HG03095 (cell line): ENCODE results near the gene FOXQ1.
"Not testable (repeated sequence)": the region's sequence is repeated elsewhere in the genome, so short reads cannot be mapped to it uniquely, and the experiment has no call there.

Experiments used
- ATAC-seq: cut with Tn5 transposase; IDR thresholded peaks from one replicate; pipeline ENCODE4 v1.9.1; 2021; ENCODE audit warnings: moderate library complexity; ENCODE audit not compliant: unreplicated experiment

FOXQ1 gene

DNA sequence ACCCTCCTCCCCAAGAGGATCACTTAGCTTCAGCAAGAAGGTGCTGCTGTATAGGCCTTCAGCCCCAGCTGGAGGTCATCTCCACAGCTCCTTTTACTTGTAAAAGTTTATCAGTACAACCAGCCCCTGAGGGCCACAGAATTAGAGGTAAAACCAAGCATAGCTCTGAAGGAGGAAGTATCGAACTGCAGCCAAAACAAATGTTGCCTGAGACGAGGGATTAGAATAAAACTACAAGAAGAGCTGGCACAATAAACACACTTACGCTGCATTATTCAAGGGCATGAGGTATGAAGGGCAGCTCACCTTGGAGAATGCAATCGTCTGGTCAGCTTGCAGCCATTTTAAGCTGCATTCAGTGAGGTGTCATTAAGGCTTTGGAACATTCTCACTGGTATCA lies 21.1 kb upstream of the FOXQ1 start:
- ATAC-seq = no peak

DNA sequence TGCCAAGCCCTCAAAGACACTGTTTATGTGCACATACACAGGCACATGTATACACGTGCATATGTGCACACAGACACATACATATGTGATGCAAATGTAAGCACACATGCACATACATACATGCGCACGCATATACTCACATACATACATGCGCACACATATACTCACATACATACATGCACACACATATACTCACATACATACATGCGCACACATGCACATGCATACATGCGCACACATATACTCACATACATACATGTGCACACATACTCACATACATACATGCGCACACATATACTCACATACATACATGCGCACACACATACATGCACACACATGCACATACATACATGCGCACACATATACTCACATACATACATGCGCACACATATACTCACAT lies 20.5 kb upstream of the FOXQ1 start:
- no peak for ATAC-seq

DNA sequence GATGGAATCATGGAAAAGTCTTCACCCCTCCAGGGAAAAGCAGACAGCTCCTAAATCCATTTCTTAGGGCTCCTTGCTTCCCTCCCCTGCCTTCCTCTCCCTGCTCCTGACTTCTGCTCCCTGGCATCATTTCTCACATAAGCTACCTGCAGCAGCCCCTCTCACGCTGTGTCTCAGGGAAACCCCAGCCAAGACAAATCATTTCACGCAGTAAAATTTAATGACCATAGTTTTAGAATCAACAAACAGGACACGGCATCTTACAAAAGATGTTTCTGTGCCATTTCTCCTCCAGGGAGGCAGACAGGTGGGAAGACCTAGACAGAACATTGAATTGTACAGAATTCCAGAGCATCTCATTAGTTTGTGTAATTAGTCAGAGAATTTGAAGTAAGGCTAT lies 16.5 kb upstream of the FOXQ1 start:
- no peak for ATAC-seq

DNA sequence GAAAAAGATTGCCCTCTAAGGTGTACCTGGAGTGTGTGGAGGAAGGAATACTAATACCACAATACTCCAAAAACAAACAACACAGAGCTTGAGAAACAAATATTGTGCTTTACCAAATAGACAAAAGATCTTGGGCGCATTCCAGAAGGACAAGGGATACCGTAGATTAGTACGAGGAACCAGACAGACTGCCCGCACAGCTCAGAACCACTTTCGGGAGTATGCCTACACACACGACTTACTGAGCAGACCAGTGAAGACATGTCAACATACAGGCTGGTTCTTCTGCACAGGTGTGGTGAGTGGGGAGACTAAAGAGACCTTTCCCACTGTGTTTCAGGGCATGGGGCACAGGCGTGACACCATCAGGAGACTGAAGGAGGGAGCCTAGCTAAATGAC lies 15.8 kb upstream of the FOXQ1 start:
- no peak for ATAC-seq

DNA sequence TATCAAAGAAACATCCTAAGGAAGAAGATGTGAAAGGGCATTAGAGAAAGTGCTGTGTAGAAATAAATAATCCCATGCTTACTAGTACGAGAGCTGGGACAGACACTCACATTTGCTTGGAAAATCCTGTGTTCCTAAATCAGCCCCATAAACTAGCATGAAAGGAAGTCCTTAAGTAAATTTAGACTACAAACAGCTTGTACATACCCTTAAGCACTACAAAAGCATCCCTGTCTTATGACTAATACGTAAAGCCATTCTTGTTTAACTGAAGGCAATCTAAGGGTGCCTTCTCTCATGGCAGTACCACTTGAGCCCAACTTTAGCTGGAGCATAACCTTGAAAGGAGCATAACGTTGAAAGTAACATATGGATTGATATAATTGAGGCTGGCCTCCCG lies 15.4 kb upstream of the FOXQ1 start:
- ATAC-seq = no peak

DNA sequence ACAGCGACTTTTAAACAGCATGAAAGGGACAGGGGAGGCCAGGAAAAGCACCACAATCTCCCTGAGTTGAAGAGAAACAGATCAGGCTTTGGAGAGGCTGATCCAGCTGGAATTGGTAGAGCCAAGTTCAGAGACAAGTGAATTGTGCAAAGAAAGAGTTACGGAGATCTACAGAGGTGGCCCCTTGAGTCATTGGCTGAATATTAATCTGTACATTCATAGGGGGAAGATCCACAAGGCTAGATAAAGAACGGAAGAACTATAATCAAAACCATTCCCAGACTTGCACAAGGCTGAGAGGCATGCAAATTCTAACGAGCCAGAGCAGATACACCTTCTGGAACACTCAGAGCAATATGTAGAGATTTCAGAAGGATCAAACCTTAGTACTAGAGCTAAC lies 14.2 kb upstream of the FOXQ1 start:
- no peak for ATAC-seq

DNA sequence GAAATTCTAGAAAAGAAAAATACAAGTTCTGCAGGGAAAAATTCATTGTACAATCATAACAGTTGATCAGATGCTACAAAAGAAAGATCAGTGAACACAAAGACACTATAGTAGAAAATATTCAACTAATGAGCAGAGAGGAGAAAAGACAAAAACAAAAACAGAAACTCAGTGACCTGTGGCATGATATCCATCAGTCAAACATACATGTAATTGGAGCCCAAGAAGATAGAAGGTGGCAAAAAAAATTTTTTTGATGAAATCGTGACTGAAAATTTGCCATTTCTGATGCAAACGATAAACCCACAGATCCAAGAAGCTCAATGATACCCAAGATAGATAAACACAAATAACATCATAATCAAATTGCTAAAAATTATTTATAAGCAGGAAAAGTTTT lies 13.1 kb upstream of the FOXQ1 start:
- no peak for ATAC-seq

DNA sequence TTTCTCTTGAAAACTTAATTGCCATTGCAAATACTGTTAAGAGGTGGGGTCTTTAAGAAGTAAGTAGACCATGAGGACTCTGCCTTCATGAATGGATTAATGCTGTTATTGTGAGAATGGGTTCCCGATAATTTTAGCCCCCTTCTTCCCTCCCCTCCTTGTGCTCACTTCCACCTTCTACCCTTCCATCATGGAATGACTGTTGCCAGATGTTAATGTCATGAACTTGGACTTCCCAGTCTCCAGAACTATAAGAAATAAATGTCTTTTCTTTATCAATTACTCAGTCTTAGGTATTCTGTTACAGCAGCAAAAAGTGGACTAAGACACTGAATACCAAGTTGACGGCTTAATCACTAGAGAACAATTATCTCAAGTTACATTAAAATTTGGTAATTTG lies 5.8 kb upstream of the FOXQ1 start:
- ATAC-seq = no peak

DNA sequence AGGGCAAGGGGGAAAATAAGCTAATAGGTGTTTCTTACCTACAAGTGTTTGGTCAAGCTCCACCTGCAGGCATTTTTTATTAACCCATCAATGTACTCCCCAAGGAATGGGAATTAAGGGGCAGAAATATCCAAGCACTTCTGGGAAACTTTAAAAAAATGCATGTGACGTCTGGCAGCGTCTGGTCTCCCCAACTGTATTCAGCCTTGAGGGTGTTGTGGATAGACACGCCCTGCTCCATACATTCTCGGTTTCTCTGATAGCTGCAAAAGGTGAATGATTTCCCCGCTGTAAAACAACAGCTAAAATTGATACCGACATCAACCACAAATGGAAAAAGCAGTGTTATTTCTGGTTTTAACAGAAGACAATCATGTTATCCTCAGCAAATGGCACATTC lies 2.5 kb upstream of the FOXQ1 start:
- ATAC-seq = no peak

DNA sequence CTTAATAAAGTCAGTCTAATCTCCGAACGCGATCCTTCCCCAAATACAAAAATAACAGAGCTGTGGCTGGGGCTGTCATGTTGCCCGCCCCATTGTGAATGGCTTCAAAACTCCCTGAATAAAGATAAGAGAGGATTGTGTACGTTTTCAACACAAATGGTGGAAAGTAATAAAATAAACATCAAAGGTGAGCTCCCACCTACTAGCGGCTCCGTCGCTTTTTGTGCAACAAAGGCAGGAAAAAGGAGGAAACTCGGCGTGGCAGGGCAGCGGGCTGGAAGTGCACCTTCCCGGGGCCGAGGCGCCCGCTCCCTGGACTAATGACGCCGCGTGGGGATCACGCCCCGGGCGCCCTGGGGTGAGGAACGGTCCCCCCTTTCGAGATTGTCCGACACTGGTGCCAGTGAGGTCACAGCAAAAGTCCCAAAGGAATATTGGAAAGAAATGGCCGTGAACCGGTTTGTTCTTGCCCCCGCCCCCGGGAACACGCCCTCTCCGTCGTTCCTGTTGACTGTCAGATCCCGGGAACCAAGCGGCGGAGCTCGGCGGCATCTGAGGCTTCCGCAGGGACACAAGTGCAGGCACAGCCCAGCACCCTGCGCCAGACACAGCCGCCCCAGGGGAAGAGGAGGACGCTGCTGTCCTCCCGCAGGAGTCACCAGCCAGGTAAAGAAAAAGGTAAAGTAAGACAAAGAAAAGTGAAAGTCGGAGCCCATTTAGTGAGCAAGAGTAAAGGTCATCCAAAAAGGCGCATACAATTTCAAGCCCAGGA lies 1.1 kb upstream of the FOXQ1 start:
- ATAC-seq = no peak

DNA sequence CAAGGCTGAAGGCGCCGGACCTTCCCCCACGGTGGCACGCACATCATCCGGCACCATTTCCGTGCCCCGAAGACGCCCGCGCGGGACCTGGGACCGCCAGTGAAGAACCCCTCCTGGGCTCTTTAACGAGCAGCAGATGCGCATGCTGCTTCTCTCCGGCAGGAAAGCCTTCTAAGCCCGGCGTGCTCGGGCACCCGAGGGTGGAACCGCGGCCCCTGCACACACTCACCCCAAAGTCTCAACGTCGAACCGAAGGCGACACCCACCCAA lies 240 bp downstream of the FOXQ1 start:
- no peak for ATAC-seq

DNA sequence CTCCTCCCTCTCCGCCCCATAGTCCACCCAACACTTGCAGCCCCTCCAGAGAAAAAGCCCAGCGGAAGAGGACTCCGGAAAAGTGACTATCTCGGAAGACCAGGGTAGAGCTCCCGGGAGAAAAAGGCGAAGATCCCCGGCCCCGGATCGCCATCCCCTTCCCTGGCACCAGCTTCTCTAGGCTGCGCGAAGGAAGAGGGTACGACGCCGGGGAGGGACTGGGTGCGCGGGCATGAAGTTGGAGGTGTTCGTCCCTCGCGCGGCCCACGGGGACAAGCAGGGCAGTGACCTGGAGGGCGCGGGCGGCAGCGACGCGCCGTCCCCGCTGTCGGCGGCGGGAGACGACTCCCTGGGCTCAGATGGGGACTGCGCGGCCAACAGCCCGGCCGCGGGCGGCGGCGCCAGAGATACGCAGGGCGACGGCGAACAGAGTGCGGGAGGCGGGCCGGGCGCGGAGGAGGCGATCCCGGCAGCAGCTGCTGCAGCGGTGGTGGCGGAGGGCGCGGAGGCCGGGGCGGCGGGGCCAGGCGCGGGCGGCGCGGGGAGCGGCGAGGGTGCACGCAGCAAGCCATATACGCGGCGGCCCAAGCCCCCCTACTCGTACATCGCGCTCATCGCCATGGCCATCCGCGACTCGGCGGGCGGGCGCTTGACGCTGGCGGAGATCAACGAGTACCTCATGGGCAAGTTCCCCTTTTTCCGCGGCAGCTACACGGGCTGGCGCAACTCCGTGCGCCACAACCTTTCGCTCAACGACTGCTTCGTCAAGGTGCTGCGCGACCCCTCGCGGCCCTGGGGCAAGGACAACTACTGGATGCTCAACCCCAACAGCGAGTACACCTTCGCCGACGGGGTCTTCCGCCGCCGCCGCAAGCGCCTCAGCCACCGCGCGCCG lies 822 bp downstream of the FOXQ1 start:
- ATAC-seq = no peak

DNA sequence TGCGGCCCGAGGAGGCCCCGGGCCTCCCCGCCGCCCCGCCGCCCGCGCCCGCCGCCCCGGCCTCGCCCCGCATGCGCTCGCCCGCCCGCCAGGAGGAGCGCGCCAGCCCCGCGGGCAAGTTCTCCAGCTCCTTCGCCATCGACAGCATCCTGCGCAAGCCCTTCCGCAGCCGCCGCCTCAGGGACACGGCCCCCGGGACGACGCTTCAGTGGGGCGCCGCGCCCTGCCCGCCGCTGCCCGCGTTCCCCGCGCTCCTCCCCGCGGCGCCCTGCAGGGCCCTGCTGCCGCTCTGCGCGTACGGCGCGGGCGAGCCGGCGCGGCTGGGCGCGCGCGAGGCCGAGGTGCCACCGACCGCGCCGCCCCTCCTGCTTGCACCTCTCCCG lies 1.5 kb downstream of the FOXQ1 start:
- ATAC-seq = no peak

DNA sequence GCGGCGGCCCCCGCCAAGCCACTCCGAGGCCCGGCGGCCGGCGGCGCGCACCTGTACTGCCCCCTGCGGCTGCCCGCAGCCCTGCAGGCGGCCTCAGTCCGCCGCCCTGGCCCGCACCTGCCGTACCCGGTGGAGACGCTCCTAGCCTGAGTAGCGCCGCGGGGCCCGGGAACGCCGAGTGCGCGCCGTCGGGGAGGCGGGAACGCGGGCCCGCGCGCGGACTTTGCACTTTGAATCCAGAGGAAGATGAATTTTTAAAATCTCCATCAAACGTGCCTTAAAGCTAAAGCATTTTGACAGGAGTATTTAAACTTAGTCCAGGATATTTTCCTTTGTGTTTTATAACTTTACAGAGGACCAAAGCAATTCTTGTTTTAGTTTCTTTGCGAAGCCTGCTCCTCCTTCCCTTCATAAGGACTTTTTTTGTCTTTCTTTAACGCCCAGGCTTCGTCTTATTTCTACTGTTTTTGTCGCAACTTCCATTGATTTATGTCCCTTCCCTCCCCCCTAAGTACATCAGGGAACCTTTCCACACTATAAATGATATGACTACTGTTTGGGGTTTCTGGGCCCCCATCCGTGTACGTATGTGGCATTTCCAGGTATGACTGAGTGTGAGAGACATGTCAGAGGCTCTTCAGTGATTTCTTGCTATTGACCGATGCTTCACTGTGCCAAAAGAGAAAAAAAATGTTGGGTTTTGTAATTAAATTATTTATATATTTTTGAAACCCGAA lies 2.0 kb downstream of the FOXQ1 start:
- ATAC-seq = no peak

DNA sequence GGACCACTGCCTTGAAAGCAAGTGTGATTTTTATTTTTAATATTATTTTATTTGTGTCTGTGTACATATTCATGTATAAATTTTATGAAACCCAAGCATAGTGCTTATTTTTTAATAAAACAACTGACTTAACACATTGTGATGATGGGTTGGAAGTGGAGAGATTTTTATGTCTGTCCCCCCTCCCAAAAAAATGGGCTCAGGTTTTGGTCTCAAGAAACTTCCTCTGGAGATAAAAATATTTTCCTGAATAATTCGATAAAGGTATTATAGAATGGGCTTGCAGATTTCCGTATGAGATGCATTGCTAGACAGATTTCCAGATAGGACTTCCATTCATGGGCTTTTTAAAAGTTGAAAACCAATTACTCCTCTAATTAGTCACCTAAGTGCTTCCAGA lies 2.7 kb downstream of the FOXQ1 start:
- ATAC-seq = no peak

DNA sequence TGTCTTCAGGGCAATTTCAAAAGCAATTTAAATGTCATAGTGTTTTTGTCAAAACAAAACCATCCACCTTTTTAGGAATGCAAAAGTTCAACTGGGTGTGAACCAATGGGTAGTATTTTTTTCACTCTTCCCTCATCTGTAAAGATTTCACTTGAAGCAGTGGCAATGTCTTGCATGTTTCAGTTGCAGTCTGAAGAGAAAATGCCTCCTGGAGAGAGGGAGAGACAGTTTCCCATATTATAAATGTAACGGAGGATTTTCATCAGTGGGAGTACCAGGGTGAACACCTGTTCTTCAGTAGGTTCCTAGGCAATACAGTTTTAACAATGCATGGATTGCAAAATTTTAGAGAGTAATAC lies 3.3 kb downstream of the FOXQ1 start:
- ATAC-seq = no peak

DNA sequence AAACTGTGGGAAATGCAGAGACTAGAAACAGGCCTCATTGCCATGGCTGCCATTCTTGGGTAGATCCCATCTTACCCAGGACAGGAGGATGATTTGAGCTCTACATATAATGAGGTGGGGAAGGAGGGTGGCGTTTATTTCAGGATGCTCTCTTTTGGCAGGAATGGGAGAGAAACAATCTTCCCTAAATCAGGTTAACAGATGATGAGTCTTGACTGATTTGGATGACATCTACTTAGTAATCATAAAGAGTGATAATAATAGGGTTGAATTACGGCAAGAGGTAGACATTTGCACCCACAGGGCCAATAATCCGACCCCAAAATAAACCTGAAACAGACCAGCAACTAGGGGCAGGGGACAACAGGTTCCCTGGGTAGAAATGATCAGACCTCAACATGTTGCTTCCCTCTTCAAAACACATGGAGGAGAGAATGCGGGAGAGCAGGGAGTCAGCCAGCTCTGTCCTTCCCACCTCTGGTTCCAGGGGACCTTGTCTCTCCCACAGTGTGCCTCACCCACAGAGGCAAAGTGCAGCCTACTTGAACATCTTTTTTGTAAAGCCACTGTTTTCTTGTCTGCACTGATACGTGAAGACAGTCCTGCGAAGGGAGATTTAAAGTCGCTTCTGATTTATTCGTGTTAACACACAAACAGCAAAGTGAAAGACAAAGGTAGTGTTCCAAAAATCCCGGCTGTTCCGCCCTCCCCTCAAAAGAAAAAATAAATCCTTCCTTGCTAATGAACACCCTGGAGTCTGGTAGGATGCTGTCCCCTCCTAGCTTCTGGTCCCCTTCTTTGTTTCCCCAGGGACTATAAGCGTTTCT lies 3.9 kb downstream of the FOXQ1 start:
- no peak for ATAC-seq

DNA sequence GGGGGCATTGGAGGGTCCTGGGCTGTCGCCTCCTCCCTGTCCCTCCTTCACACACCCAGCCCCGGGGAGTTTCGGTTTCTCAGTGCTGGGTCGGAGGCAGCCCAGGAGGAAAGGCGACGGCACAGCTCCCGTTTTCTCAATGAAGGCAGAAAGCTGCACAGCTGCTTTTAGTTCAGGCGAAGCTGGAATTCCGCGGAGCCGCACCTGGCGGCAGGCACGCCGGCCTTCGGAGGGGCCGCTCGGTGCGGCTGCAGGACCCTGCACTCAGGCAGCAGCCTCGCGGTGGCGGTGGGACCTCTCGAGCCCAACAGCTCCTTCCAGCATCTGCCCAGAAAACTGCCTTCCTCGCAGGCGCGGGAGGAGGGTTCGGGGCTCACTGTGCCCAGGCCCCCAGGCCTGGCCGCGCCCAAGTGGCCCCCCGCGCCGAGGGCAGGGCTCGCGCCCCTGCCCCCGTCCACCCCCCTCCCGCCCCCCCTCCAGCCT lies 4.6 kb downstream of the FOXQ1 start:
- no peak for ATAC-seq

DNA sequence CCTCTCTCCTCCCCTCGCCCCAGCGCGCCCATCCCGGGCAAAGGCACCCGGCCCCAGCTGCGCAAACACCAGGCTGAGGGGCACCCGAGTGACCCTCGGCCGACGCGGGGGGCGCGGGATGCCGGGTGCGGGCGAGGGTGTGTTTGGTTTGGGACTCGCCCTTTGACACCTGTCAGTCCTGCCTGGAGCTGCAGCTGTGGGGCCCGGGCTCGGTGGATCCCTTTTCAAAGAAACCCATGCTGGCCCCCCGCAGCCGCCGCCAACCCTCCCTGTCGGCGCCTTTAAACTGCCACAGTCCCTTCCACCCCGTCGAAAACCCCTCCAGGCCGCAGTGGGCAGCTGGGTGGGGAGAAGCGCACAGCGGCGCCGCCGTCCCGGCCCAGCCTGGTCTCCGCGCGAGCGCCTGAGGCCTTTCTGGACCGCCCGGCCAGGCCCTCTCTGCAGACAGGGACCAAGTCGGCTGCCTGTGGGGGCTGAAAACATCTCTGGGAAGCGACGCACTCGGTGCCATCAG lies 5.5 kb downstream of the FOXQ1 start:
- ATAC-seq = no peak

DNA sequence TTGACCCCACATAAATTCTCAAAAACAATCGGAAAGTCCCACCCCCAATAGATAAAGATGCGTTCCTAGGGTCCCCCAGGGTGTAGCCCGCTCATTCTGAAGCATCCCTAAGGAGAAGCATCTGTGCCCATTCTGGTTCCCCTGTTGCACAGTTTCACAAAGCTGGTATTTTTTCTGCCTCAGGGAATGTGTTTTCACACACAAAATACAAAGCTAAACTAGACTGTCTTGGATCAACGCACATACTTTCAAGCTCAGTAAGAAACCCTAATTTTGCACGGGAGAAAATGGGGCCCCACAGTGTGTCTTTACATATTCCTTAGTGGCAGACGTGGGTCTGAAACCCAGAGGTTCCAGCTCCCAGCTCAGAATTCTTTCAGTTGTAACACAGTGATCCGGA lies 6.1 kb downstream of the FOXQ1 start:
- no peak for ATAC-seq

DNA sequence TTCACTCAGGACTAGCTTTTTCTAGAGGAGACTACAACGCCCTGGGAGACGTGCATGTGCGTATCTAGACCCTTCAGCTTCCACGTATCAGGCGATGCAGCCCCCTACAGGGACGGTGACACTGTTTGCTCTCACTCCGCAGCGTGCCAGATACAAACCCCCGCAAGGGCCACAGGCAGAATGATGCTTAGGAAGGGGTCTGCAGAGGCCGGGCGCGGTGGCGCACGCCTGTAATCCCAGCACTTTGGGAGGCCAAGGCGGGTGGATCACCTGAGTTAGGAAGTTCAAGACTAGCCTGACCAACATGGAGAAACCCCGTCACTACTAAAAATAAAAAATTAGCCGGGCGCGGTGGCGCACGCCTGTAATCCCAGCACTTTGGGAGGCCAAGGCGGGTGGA lies 6.7 kb downstream of the FOXQ1 start:
- ATAC-seq = not testable (repeated sequence)
